SK-N-MC (cell line): ENCODE results near the gene LPAR1.
A peak's percentile ranks its signal among the peaks of the same experiment; 100 is the strongest.

Source experiments
- DNase-seq: peaks from one replicate; pipeline ENCODE4 v3.0.0-alpha.2; 2011; ENCODE audit warnings: low read depth, low spot score
- H3K27ac ChIP-seq: fragments of 200-600 bp; sonication (generic); 2 replicates; pipeline ENCODE4 v1.5.1; 2016; ENCODE audit warnings: mixed run types
- H3K36me3 ChIP-seq: fragments of 200-600 bp; sonication (generic); 2 replicates; pipeline ENCODE4 v1.6.1; 2017; ENCODE audit warnings: antibody characterized with exemption, low read length, mixed read lengths; ENCODE audit not compliant: insufficient read depth
- H3K4me3 ChIP-seq: fragments of 200-600 bp; sonication (generic); 2 replicates; pipeline ENCODE4 v1.5.1; 2016
- H3K9ac ChIP-seq: fragments of 200-600 bp; sonication (generic); 2 replicates; pipeline ENCODE4 v1.8.0; 2017; ENCODE audit warnings: mixed run types, mixed read lengths; ENCODE audit not compliant: insufficient read length
- H3K9me3 ChIP-seq: fragments of 200-600 bp; sonication (generic); 2 replicates; pipeline ENCODE4 v1.6.1; 2017; ENCODE audit warnings: low read depth, mild to moderate bottlenecking, antibody characterized with exemption, low read length, moderate library complexity, mixed read lengths
- EZH2 ChIP-seq: fragments of 200-600 bp; sonication (generic); IDR thresholded peaks from one replicate; pipeline ENCODE4 v1.6.1; 2017; ENCODE audit warnings: antibody characterized with exemption
- FOXP2 ChIP-seq: optimal IDR thresholded peaks from 2 replicates; pipeline ENCODE3; 2011; ENCODE audit warnings: mild to moderate bottlenecking, moderate library complexity; ENCODE audit not compliant: insufficient read depth; ENCODE audit errors: extremely low read length, control extremely low read depth
- POLR2AphosphoS5 ChIP-seq: IDR thresholded peaks from 2 replicates; pipeline ENCODE4 v1.6.1; 2012; ENCODE audit warnings: mild to moderate bottlenecking, low read depth, low read length, borderline replicate concordance

The LPAR1 gene

DNA sequence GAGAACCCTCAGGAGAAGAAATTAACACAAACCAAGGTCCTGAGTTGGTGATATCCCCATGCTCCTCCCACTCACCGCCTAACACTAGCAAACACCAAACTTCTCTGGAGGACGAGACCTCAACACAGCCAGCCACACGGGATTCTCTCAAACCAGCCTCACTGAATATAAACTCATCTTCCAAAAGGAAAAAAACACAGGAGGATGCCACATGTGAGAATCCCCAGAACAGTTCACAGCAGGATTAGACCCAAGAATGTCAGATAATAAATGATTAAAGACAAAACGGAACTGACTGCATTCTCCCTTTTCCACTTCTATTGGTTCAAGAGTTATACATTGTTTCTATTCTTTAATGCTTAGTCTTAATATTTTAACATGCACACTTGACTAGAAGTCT, 89.2 kb downstream of the LPAR1 start:
- peaks cover under 1% of the 10 kb centered on the region; the same call in 1 of the 2 replicates for H3K9me3 ChIP-seq
- H3K27ac ChIP-seq: peak overlapping the region; percentile 76
- peaks cover 10% of the 10 kb centered on the region; the same call in 1 of the 2 replicates for H3K36me3 ChIP-seq
- peak; percentile 44 for DNase-seq
- peak overlapping the region; percentile 11 for H3K9ac ChIP-seq
- H3K4me3 ChIP-seq: peak overlapping the region; percentile 34
- no peak for TF ChIP-seq EZH2
- TF ChIP-seq POLR2AphosphoS5: no peak

- DNase-seq: no peak
- TF ChIP-seq EZH2 (no peak), POLR2AphosphoS5 (no peak), FOXP2 (no peak)
- no peaks in the 10 kb centered on the region for H3K9me3 ChIP-seq
- H3K9ac ChIP-seq: no peak overlapping the region
- no peak overlapping the region for H3K27ac ChIP-seq
- H3K4me3 ChIP-seq: no peak overlapping the region
- H3K36me3 ChIP-seq: peaks cover 8% of the 10 kb centered on the region
Measured at GRCh38 chr9:110947491-110948044, 90.7 kb downstream of the LPAR1 start.

DNA sequence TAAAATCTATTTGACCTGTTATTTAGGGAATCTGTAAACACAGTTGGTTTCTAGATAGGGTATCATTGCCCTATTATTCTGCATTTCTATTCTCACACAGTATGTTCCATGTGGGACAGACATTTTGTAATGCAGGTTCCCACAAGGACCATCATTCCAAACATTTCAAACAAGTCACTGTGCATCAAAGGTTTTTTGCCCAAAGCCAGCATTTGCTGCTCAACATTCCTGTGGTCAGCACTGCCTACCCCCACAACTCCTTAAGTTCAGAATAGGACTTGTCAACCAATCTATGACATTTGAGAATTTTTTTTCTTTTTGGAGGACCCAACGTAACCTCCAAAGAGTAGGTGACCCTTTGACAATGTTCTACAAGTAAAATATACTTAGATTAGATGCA, 95.7 kb downstream of the LPAR1 start:
- H3K9ac ChIP-seq: no peak overlapping the region
- H3K9me3 ChIP-seq: no peaks in the 10 kb centered on the region
- H3K27ac ChIP-seq: no peak overlapping the region
- TF ChIP-seq EZH2 (no peak), POLR2AphosphoS5 (no peak), FOXP2 (no peak)
- H3K4me3 ChIP-seq: no peak overlapping the region
- DNase-seq: no peak
- peaks cover 41% of the 10 kb centered on the region for H3K36me3 ChIP-seq

GRCh38 chr9:110940951-110941557, 97.2 kb downstream of the LPAR1 start:
- H3K4me3 ChIP-seq: no peak overlapping the region
- TF ChIP-seq EZH2 (no peak), POLR2AphosphoS5 (no peak), FOXP2 (no peak)
- no peak overlapping the region for H3K9ac ChIP-seq
- DNase-seq: no peak
- peaks cover 40% of the 10 kb centered on the region for H3K36me3 ChIP-seq
- H3K9me3 ChIP-seq: no peaks in the 10 kb centered on the region
- no peak overlapping the region for H3K27ac ChIP-seq

GRCh38 chr9:110939573-110939972, 98.7 kb downstream of the LPAR1 start:
- Histone ChIP-seq H3K27ac (no peak overlapping the region), H3K4me3 (no peak overlapping the region), H3K9me3 (no peaks in the 10 kb centered on the region), H3K36me3 (peaks cover 36% of the 10 kb centered on the region), H3K9ac (no peak overlapping the region)
- TF ChIP-seq FOXP2: no peak
- no peak for TF ChIP-seq EZH2
- DNase-seq: no peak

GRCh38 chr9:110939047-110939446, 99.2 kb downstream of the LPAR1 start:
- Histone ChIP-seq H3K36me3 (peaks cover 36% of the 10 kb centered on the region), H3K27ac (no peak overlapping the region)
- no peak for DNase-seq

GRCh38 chr9:110938242-110938641, 100.0 kb downstream of the LPAR1 start:
- Histone ChIP-seq H3K36me3 (peaks cover 36% of the 10 kb centered on the region), H3K4me3 (no peak overlapping the region), H3K9me3 (no peaks in the 10 kb centered on the region), H3K9ac (no peak overlapping the region), H3K27ac (no peak overlapping the region)
- no peak for DNase-seq
- TF ChIP-seq EZH2 (no peak), POLR2AphosphoS5 (no peak), FOXP2 (no peak)

More at GRCh38 chr9:110939047-110939446, 99.2 kb downstream of the LPAR1 start:
- Histone ChIP-seq H3K9me3 (no peaks in the 10 kb centered on the region), H3K4me3 (no peak overlapping the region), H3K9ac (no peak overlapping the region)
- TF ChIP-seq FOXP2: no peak
- no peak for TF ChIP-seq EZH2
- no peak for TF ChIP-seq POLR2AphosphoS5

DNA sequence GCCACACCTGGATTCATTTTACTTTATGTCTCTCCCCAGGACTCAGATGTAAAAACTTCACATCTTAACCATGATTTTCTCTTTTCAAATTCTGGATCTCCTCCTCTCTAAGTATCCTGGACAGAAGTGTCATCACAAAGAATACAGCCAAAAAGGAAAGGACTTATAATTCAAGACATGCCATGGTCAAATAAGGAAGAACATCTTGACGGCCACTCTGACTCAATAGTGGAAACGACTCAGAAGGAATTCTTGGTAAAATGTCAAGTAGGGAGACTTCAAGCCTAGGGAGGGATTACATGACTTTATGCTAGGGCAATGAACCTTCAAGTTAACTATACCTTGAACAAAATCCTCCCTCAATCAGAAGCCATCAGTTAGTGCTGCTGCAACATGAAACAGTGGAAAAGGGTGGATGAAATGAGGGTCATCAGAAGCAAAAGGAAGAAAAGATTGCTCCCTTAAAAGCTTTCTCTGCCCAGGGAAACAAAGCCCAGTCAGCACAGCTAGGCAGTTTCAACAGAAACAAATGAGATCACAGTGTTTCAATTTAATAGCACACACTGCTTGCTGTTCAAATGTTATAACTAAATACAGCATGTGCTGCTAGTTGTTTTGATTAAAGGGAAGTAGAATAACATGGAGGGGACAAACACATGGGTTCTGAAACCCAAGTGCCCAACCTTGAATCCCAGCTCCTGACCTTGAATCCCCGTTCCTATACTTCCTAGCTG, 101.4 kb downstream of the LPAR1 start:
- H3K9me3 ChIP-seq: no peaks in the 10 kb centered on the region
- TF ChIP-seq EZH2 (no peak), POLR2AphosphoS5 (no peak), FOXP2 (no peak)
- H3K9ac ChIP-seq: no peak overlapping the region
- H3K36me3 ChIP-seq: peaks cover 32% of the 10 kb centered on the region
- H3K4me3 ChIP-seq: no peak overlapping the region
- no peak overlapping the region for H3K27ac ChIP-seq
- DNase-seq: no peak
